Measurements from ENCODE around the gene DIDO1.

DNA sequence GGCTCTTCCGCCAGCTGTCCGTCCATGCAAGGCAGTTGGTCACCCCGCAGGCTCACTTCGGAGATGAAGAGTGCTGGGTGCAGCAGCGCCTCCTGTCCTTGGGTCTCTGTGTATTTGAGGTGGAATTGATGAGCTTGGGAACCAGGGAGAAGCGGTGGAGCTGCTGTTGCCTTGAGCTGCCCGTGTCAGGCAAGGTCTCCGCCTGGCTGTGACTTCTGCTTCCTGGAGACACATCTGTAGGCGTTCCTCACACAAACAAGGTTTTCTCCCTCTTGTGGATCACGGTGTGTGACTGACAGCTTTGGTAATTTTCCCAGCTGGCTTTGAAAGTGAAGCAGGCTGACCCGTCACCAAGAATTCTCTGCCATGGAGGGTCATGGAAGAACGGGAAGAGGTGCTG lies 23.7 kb upstream of the DIDO1 start:
- TF ChIP-seq, protein P1, sequence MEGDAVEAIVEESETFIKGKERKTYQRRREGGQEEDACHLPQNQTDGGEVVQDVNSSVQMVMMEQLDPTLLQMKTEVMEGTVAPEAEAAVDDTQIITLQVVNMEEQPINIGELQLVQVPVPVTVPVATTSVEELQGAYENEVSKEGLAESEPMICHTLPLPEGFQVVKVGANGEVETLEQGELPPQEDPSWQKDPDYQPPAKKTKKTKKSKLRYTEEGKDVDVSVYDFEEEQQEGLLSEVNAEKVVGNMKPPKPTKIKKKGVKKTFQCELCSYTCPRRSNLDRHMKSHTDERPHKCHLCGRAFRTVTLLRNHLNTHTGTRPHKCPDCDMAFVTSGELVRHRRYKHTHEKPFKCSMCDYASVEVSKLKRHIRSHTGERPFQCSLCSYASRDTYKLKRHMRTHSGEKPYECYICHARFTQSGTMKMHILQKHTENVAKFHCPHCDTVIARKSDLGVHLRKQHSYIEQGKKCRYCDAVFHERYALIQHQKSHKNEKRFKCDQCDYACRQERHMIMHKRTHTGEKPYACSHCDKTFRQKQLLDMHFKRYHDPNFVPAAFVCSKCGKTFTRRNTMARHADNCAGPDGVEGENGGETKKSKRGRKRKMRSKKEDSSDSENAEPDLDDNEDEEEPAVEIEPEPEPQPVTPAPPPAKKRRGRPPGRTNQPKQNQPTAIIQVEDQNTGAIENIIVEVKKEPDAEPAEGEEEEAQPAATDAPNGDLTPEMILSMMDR (IDR thresholded peaks at IDR 0.05) = no peak
- TF ChIP-seq POLR2A (IDR thresholded peaks at IDR 0.05) = no peak
